Muscle of arm (tissue), 12 donors: ENCODE measurements around the gene SLC4A11. TPM values are rescaled to one million over a fixed set of nuclear protein-coding genes. Genes with fewer than 3 reads are reported as not detected.
"Not testable (repeated sequence)": the region's sequence is repeated elsewhere in the genome, so short reads cannot be mapped to it uniquely, and the experiment has no call there.

Source experiments
- DNase-seq: peaks from one replicate; pipeline ENCODE4 v3.0.0-alpha.2; 2013
- polyA plus RNA-seq, 12 donors: library from polyadenylated mRNA; unstranded; fragments of 120-200 nt; gene quantifications; one replicate each; pipeline ENCODE4 v1.2.1, GENCODE V29; 2013; ENCODE audit not compliant: insufficient read length in 12 of 12

The SLC4A11 gene
- polyA plus RNA-seq, 12 donors: 0.53 to 1.9 (median 0.95) TPM; not detected in 2

DNA sequence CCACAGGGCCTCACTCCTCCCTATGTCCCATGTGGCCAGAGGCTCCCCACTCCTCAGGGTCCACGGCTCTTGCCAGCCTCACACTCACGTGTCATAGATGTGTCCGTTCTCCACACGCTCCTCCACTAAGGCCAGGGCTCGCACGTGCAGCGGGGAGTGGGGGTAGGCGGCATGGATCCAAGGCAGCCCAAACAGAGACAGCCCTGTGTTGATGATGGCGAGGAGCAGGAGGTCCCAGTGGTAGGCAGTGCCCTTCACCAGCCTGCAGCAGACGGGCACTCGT lies 10.3 kb downstream of the SLC4A11 start:
- no peak for DNase-seq

DNA sequence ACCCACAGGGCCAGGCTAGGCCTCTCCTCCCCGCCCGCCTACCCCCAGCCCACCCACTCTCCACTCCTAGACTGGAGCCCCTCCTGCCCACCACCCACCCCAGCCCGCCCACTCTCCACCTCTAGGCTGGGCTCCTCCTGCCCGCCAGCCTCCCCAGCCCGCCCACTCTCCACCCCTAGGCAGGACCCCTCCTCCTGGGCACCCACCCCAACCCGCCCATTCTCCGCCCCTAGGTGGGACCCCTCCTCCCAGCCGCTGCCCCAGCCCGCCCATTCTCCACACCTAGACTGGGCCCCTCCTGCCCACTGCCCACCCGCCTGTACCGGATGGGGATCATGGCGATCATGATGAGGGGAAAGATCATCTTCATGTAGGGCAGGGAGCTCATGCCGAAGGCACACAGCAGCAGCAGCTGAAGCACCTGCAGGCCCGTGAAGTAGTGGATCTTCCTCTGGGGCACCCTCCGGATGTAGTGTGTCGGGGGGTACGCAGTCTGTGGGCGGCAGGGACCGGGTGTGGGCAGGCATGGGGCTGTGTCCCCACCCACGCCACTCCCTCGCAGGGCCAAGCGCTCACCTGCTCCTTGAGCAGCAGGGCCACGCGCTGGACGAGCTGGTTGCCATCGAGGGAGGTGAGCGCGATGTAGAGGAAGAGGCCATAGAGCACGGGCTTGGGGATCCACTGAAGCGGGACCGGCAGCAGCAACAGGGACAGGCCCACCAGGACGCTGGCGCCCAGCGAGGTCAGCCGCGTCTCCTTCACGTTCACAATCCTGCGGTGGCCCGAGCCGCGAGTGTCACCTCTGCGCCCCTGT lies 10.8 kb downstream of the SLC4A11 start:
- no peak for DNase-seq

DNA sequence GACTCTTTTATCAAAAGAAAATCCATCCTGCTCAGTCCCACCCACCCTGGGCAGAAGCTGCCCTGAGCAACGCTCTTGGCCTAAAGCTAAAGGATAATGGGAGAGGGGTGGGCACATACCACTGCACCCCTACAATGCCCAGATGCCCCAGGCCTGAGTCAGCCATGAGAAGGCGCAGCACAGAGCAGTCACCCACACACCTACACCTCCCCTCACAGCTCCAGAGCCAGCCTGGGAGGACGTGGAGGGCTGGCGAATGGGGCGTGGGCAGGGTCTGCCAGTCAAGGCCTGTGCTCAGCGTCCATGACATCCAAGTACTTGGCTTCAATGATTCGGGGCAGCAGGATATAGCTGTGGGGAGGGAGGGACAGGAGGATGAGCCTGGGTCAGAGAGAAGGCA lies 11.5 kb downstream of the SLC4A11 start:
- DNase-seq: no peak

DNA sequence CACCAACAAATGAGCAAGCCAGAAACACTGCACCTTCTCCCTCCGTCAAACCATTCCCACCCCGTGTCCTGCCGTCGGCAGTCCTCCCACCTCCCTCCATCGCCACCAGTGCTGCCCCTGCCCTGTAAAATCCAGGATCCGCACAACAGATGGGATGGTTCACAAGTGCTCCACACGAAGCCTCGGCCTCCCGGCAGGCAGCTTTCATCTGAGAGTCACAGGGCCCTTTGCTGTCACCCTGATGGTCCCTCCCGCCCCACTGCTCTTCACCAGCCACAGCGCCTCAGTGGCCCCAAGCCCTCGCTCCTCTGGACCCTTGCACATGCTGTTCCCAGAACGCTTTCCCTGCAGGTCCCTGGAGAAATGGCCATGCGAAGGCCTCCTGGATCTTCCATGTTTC lies 12.1 kb downstream of the SLC4A11 start:
- no peak for DNase-seq

DNA sequence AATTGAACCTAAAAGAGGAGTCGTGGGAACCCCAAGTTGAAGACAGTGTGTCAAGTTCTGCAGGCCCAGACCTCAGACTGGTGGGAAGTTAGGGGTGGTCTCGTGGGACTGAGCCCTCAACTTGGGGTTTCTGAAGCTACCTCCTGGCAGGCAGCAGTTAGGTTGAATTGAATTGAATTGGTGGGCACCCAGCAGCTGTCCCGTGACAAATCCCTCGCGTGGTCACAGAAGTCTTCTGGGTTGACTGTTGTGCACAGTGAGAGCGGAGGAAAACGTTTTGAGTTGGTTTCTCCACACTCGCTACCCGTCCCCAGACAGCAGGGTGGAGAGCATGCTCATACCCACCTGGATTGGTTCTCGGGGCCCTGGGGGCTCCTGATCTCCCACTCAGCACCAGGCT lies 12.9 kb downstream of the SLC4A11 start:
- DNase-seq: no peak

DNA sequence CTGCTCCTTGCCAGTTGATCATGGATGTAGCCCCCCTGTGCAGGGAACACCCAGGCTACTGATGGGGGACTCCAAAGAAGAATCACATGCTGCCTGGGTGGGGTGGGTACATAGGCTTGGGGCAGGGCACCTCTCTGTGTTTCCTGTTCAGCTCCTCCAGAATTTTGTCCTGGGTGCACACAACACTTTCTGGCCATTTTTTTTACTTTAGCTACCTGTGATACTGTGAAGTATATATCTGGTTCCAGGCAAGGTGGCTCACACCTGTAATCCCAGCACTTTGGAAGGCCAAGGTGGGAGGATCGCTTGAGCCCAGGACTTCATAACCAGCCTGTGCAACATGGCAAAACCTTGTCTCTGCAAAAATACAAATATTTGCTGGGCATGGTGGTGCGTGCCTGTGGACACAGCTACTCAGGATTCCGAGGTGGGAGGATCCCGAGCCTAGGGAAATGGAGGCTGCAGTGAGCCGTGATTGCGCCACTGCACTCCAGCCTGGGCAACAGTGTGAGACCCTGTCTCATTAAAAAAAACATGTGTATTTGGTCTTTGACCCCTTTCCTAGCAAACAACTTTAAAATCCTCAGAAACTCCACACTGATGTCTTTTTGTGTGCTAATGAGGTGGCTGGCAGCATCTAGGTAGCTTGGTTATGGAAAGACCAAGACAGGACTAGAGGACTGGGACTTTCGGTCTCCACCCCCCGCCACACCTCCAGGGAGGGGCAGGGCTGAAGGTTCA lies 14.1 kb downstream of the SLC4A11 start:
- no peak for DNase-seq

DNA sequence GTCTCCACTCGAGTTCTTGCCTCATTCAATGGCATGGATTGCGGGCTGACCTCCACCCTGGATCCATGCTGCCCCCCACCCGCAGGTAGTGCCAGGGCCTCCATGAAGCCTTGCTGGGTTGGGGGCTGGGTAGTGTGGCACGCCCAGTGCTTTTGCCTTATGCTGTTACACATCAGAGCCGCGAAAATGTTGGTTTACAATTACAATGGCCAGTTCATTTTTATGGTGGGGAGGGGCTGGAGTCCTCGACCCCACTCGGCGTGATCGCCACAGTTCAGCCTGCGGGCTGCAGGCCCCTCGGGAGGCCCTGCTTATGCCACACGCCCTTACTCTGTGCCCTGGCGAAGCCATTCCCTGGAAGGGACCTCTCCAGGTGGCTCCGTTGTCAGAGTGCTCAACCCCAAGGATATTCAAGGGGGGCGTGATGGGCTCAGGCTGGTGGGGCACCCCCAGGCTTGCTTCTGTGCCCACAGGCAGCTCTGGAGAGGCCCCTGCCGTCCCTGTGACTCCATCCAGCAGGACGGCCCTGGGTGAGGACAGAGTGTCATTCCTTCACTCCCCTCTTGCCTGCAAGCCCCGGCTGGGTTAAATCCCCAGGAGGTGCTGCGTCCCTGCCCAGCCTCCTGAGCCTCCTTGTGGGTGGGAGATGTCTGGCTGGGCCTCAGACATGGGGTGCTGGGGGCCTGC lies 14.9 kb downstream of the SLC4A11 start:
- DNase-seq: no peak

DNA sequence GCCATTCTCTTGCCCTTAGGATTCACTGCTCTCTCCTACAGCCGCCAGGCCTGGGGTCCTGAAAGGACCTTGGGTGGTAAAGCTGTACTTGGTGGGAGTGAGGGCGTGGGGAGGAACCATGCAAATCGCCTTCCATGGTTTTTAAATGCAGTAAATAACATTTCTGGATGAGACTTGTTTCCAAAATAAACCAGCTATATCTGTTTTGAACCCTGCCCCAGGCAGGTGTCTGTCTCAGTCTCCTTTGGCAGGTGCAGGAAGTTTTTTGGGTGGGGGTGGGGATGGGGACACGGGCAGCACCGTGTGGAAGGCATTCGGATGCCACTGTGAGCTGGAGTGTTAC lies 15.4 kb downstream of the SLC4A11 start:
- DNase-seq: no peak

DNA sequence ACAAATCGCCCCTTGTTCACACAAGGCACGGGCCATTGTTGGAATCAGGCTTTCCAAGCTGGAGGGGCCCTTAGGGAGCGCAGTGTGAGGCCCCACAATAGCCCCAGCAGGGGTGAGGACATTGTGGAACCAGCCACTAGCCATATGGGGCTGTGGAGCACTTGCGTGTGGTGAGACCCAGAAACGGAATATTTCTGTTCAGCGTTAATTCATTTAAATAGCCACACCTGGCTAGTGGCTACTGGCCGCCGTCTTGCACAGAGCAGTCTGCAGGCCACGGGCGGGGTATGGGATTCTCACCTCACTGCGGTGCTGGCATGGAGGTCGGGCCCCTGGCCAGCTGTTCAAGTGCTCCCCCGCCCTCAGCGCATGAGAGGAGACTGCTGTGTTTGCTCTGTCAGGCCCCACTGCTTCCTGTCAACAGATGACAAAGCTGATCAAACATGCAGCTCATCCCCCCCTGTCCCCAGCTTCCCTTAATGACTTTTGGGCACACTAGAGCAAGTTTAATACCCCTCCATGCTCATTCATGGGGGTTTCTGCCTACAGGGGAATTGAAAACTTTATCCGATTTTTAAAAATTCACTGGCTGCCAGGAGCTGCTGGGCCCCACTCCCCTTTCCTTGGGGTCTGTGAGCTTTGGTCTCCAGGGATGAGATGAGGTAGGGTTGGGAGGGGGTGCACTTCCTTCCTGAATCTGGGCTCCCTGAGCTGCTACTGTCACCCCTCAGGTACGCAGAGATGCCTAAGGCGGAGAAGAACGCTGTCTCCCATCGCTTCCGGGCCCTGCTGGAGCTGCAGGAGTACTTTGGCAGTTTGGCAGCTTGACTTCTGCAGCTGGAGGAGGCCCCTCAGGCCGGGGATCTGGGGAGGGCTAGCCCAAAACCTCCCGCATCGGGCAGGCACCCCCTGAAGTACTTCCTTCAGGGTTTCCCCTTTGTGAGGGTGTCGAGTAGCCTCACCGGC lies 16.1 kb downstream of the SLC4A11 start:
- DNase-seq: no peak

DNA sequence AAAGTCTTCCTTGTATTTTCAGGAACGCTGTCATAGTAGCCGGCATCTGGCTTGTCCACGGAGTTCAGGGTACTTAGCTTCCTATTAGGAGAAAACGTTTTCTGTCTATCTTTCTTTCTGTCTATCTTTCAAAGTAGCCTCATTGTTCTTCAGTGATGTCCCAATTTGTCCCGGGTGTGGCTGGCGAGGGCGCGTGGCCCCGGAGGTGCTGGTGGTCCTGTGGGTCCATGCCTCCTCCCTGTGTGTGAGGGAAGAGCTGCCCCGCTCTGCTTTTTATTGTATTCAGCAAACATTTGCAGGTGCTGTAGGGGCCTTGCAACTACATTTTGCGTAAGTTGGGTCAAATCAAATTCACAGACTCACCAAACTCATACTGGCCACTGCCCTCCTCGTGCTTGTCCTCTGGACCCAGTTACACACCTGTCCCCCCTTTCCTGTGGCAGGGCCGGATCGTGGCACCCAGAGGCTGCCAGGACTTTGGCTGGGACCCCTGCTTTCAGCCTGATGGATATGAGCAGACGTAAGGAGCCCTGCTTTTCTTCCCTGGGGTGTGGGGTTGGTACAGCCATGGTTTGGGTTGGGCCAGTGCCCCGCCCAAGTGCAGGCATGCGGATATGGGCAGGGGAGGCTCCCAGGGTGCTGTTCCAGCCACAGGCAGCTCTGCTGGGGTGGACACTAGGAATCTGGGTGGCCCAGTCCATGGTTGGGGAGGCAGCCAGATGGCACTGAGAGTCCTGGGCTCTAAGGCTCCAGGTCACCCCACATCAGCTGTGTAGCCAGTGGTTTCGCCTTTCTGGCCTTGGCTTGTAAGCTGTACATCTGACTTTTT lies 17.4 kb downstream of the SLC4A11 start:
- no peak for DNase-seq

DNA sequence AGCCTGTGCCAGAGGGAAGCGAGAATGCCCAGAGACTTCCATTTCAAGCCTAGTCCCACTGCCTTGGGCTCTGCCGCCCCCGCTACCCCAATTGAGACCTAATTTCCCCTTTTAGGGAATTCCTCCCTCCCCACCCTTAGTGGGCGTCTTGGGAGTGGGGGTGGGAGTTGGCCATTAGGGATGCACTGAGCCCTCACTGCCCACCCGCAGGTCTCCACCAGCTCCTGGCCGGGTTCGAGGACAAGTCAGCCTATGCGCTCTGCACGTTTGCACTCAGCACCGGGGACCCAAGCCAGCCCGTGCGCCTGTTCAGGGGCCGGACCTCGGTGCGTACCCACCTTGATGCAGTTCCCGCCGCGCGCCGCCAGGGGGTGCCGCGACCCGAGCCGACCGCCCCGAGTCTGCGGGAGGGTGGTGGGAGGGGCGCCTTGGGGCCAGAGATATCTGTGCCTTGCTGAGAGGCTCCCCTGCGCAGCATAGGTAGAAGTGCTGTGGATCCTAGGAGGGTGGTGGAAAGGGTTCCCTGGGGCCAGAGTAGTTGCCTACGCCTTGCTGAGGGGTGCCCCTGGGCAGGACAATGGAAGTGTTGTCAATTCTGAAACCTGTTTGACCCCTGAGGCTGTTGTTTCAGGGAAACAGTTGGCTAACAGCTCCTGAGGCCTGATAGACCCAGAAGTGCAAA lies 20.5 kb downstream of the SLC4A11 start:
- DNase-seq: no peak

DNA sequence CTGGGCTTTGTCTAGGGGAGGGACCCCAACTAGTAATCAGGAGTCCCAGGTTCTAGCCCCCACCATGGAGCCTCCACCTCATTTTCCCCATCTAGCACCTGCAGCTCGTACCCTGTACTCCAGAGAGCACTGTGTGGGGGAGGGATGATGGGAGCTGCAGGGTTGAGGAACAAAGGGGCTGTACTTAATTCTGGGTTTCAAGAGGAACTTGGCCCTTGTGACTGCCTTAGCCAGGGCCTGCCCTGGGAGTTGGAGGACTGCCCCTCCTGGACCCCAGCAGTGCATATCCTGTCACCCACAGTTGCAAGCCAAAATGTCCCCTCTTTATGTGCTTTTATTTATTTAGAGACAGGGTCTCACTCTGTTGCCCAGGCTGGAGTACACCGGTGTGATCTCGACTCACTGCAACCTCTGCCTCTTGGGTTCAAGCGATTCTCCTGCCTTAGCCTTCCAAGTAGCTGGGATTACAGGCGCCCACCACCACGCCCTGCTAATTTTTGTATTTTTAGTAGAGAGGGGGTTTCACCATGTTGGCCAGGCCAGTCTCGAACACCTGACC lies 23.6 kb downstream of the SLC4A11 start:
- DNase-seq: not testable (repeated sequence)

DNA sequence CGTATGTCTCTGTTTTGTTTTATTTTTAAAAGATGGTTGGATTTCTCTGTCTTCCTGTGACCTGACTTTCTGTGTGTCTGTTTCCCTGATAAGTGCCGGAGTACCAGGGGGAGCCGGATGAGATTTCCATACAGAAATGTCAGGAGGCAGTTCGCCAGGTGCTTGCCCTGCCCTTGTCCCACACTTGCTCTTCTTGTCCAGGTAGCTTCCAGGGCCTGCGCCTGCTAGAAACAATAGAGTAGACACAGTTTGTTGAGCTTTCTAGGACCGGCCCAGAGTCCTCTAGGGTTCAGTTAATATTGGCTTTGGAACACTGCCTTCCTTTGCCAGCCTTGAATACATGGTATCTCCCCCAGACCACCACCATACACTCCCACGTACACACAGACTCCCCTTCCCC lies 25.8 kb downstream of the SLC4A11 start:
- DNase-seq: no peak

DNA sequence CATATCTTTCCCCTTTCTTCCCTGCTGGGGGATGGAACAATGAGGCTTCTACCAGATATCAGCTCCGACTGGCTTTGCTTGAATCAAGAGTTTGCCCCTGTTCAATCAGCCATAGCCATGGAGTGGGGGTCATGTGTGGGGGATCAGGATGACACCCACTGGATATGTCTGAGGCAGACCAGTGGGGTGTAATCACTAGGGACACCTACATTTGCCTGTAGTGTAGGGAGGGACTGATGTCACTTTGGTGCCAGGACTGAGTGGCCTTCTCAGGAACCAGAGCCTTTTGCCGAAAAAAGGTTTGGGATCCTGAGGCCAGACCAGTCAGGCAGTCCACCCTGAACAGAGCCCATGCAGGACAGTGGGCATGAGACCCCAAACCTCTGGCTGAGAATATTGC lies 28.6 kb downstream of the SLC4A11 start:
- no peak for DNase-seq

DNA sequence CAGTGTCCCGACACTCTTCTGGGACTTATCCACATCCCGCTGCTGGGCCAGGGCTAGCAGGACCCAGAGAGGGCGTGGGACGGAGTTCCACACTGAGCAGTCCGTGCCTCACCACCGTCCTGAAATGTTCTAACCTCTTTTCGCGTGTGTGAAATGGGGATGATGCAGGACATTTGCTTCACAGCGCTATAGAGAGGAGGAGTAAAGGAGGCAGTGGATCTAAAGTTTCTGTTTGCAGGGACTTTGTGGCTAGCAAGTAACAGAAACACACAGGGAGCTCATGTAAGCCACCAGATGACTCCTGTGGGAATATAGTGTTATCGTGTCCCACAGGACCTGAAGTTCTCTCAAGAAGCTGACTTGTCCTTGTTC lies 29.1 kb downstream of the SLC4A11 start:
- DNase-seq: no peak

DNA sequence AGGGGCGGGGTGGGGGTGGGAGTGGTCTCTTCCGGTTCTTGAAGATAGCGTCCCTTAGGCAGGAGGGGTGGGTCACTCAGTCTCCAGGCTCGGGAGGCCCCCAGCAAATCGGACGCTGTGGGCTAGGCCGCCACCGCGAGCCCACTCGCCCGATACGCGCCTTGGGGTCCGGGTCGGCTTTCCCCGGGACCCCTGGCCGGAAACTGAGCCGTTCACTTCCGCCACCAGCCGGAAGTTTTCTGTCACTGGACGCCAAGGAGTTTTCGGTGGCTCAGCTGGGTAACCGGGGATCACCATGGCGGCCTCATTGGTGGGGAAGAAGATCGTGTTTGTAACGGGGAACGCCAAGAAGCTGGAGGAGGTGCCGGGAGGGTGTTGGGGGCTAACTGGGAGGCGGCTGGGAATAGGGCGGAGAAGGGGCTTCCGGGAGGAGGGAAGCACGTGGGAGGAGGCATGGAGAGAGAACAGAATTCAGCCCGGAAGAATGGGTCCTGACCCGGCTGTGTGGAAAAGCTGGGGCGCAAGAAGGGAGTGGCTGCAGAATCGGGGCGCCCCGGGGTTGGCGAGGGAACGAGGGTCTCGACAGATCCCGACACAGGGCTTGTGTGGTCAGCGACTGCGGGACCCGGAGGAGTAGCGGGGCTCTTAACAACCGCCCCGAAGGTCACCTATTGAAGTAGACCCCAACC lies 29.6 kb downstream of the SLC4A11 start, which contains the start of gene ITPA:
Gene ITPA (plus strand): TSS at position 242 of the 689 bp plus-strand sequence. CDS start 54 bp downstream, at position 296.
- peak; percentile 66 for DNase-seq

DNA sequence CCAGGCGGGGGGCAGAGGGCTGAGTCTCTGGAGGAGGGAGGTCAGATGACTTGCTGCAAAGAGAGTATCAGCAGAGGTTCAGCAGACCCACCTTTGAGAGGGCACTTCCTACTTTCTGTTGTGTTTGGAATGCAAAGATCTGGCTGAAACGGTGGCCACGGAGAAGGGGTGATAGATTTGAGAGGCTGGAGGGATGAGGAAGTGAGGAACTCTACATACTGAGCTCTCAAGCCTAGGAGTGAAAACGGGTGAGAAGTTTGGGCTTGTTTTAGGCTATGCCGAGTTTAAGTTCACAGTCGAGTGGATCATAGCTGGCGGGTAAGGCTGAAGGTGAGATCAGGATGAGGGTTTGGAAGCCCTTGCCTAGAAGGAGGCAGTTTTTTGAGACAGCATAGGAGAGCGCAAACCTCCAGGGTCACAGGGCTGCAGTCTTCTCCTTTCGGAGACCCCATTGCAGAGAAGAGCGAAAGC lies 30.2 kb downstream of the SLC4A11 start:
- DNase-seq: no peak

DNA sequence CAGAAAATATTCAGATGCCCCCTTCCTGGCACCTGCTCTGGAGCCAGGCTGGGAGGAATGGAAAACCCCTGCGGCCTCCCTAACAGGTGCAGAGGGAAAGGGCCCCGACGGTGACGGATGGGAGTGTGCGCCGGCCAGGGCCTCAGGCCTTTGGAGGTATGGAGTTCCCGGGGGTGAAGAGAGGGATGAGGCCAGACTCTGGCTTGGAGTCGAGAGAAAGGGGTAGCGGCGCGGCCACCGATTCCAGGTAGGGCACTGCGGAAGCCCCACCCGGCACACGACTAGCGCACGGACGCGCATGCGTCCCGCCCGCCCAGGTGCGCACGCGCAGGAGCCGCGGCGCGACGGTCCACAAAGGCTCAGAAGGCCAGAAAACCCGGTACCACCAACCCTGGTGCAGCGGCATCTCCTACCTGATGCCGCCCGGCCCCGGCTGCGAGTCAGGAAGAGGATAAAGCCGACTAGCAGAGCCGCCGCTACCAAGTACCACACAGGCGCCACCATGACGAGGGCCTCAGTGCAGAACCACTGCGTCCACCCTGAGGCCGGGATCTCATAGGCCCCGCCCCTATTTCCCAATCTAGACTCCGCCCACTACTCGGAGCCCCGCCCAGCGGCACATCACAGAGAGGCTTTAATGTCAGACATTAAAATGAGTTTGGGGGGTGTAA lies 34.7 kb downstream of the SLC4A11 start, which contains the start of gene DDRGK1:
Gene DDRGK1 (minus strand): TSS at position 559 of the 671 bp plus-strand sequence. CDS start 55 bp downstream, at position 504.
- DNase-seq: peak; percentile 88
